T-cell (primary cell): ENCODE measurements around the gene PLAAT3. TPM values are rescaled to one million over a fixed set of nuclear protein-coding genes. Genes with fewer than 3 reads are reported as not detected.
A peak's percentile ranks its signal among the peaks of the same experiment; 100 is the strongest.

Experiments
- ATAC-seq, 4 experiments: fragments of 200-7000 bp in 3 of 4; fragments of 150-1000 bp in 1 of 4; cut with Tn5 transposase; replicated peaks in 1 of 4; 1 replicate in 3 of 4; 2 replicates in 1 of 4; pipeline ENCODE4 v1.10.0; 2021; ENCODE audit warnings: moderate library complexity in 3 of 4, mild to moderate bottlenecking in 2 of 4, moderate number of reproducible peaks in 1 of 4
- CTCF ChIA-PET, 2 donors: fragments of 300-600 bp; sonication (Branson Sonifier 250); formaldehyde crosslinking; loops; one replicate each; lab custom pipeline; 2022; ENCODE audit warnings: antibody characterized with exemption in 2 of 2; lab: Charles Lee
- POLR2A ChIA-PET, 2 donors: fragments of 300-600 bp; sonication (Branson Sonifier 250); formaldehyde crosslinking; loops; one replicate each; lab custom pipeline; 2022; ENCODE audit warnings: antibody characterized with exemption in 2 of 2; lab: Charles Lee
- DNase-seq, 35 experiments: peaks; one replicate each; pipeline versions ENCODE4 v3.0.0 to v3.0.0-alpha.2; 2013 to 2023
- H3K27ac ChIP-seq: one replicate; pipeline ENCODE4 v1.5.1; 2013; ENCODE audit warnings: low read length
- H3K27me3 ChIP-seq, 2 experiments: replicated peaks in 1 of 2; 1 replicate in 1 of 2; 2 replicates in 1 of 2; pipeline versions ENCODE4 v1.6.1 to v1.7.0; 2013; ENCODE audit warnings: low read length in 1 of 2, mixed read lengths in 1 of 2; ENCODE audit not compliant: control insufficient read depth in 2 of 2, insufficient read depth in 2 of 2; ENCODE audit errors: extremely low read depth in 1 of 2
- H3K36me3 ChIP-seq, 2 donors: 1 replicate in 1 of 2; 2 replicates in 1 of 2; pipeline versions ENCODE4 v1.6.1 to v1.7.0; 2013; ENCODE audit warnings: low read length in 1 of 2; ENCODE audit not compliant: control insufficient read depth in 2 of 2, insufficient read depth in 1 of 2; ENCODE audit errors: extremely low read depth in 1 of 2
- H3K4me1 ChIP-seq, 2 experiments: 1 replicate in 1 of 2; 2 replicates in 1 of 2; pipeline versions ENCODE4 v1.6.1 to v1.7.0; 2013; ENCODE audit warnings: low read length in 2 of 2, mixed read lengths in 1 of 2; ENCODE audit not compliant: insufficient read depth in 2 of 2, control insufficient read depth in 1 of 2; ENCODE audit errors: extremely low read depth in 1 of 2
- H3K4me3 ChIP-seq, 2 donors: 1 replicate in 1 of 2; 2 replicates in 1 of 2; pipeline versions ENCODE4 v1.5.1 to v1.7.0; 2013; ENCODE audit warnings: mild to moderate bottlenecking in 2 of 2, low read length in 1 of 2, moderate library complexity in 1 of 2; ENCODE audit not compliant: control insufficient read depth in 1 of 2; ENCODE audit errors: extremely low read depth in 1 of 2
- H3K9me3 ChIP-seq: 2 replicates; pipeline ENCODE4 v1.7.0; 2013
- H3K27ac Mint-ChIP-seq, 2 donors: one replicate each; pipeline ENCODE4 v1.8.0; 2020 to 2021; ENCODE audit warnings: mild to moderate bottlenecking in 2 of 2, mixed read lengths in 2 of 2
- H3K27me3 Mint-ChIP-seq, 2 donors: one replicate each; pipeline ENCODE4 v1.8.0; 2021 to 2022; ENCODE audit warnings: mixed read lengths in 2 of 2
- H3K36me3 Mint-ChIP-seq: one replicate; pipeline ENCODE4 v1.8.0; 2021; ENCODE audit warnings: mixed read lengths
- H3K4me1 Mint-ChIP-seq, 3 donors: one replicate each; pipeline ENCODE4 v1.8.0; 2020 to 2022; ENCODE audit warnings: mixed read lengths in 3 of 3, mild to moderate bottlenecking in 1 of 3
- H3K4me3 Mint-ChIP-seq, 3 donors: one replicate each; pipeline ENCODE4 v1.8.0; 2020 to 2022; ENCODE audit warnings: mild to moderate bottlenecking in 3 of 3, mixed read lengths in 3 of 3, moderate library complexity in 3 of 3
- H3K9me3 Mint-ChIP-seq, 3 donors: one replicate each; pipeline ENCODE4 v1.8.0; 2020 to 2022; ENCODE audit warnings: mixed read lengths in 3 of 3
- WGBS: methylation state at CpG from one replicate; pipeline ENCODE4 v1.1.5; 2013; ENCODE audit warnings: missing lambda C conversion rate; ENCODE audit not compliant: insufficient coverage; 5-methylcytosine and 5-hydroxymethylcytosine counted together
- total RNA-seq, 35 experiments: library from RNA in 6 of 35; stranded (reverse) in 6 of 35; fragments of 120-200 nt in 1 of 35; gene quantifications; one replicate each; pipeline versions ENCODE4 v1.2.1 to v1.2.4 and lab custom pipeline; 2013 to 2026

PLAAT3 gene
- total RNA-seq: 1 to 10 TPM; 3.7 to 10.0 (median 6.0) TPM
- 9.3 TPM for total RNA-seq (2013)
- 0.68 to 9.8 (median 3.6) reads per million in 29 experiments for total RNA-seq (lab: John Stamatoyannopoulos, UW)

DNA sequence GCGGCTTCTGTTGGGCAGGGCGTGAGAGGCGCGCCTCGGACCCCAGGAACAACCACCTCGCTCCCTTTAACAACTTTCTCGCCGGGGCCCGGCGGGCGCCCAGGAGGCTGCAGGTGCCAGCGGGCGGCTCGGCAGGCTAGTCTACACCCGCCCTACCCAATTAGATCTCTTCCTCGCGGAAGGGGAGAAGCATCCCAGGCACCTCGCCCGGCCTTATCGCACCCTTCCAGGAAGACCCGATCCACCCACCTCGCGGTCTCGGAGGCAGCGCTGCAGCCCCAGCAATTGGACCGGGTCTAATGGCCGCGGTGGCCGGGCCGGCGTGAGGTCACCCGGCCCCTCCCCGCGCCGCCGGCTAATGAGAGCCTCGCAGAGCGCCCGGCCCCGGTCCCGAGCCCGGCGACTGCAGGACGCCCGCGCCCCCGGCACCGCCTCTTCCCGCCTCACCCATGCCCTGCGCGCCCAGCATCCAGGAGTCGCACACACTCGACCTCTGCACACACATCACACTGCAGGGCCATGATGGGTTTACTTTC lies at the start of gene PLAAT3:
Gene PLAAT3 (minus strand): TSS at position 298 of the 536 bp plus-strand sequence. CDS start 419 bp downstream, outside the sequence.
- no peaks in the 10 kb centered on the region for H3K9me3 Mint-ChIP-seq
- Histone ChIP-seq H3K4me3 (peak within 1 kb of the TSS; percentile 77 to 91), H3K9me3 (no peaks in the 10 kb centered on the region), H3K36me3 (no peaks in the 10 kb centered on the region), H3K4me1 (peaks cover 0 to 15% of the 10 kb centered on the region in 2 experiments), H3K27ac (peak within 1 kb of the TSS; percentile 57), H3K27me3 (peaks cover 0 to 5% of the 10 kb centered on the region in 2 experiments)
- under 1% methylated on average over 44 of the region's 53 CpGs for WGBS
- H3K27ac Mint-ChIP-seq: peak within 1 kb of the TSS; percentile 27 to 68
- no peaks in the 10 kb centered on the region for H3K27me3 Mint-ChIP-seq
- CTCF ChIA-PET: no interaction called here
- ATAC-seq (peak; percentile 61 to 71 (median 70)), DNase-seq (peak in 23 of 35 experiments; percentile 5 to 39 (median 18))
- no peaks in the 10 kb centered on the region for H3K36me3 Mint-ChIP-seq
- peak within 1 kb of the TSS; percentile 79 to 85 (median 83) for H3K4me3 Mint-ChIP-seq
- H3K4me1 Mint-ChIP-seq: peaks cover 19 to 22% (median 21%) of the 10 kb centered on the region in 3 donors
- POLR2A ChIA-PET: no interaction called here

DNA sequence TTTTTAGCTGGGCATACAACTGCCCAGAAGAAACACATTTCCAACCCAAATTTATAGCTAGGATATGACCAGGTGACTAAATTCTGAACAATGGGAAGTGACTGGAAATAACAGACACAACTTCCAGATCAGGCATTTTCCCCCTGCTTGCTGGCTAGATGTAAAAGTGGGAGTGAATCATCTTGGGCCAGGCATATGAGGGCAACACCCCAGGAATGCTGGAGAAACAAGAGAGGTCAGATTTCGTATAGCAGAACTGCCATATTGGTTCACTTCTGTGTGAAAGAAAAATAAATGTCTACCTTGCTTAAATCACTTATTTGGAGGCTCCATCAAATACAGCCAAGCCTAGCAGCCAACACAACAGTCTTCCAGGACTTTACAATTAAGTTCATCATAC lies 49.6 kb upstream of the PLAAT3 start:
- Histone ChIP-seq H3K4me1 (peaks cover 3 to 22% of the 10 kb centered on the region in 2 experiments), H3K9me3 (no peaks in the 10 kb centered on the region), H3K27ac (no peak overlapping the region), H3K36me3 (peaks cover 0 to 5% of the 10 kb centered on the region in 2 donors), H3K4me3 (no peak overlapping the region), H3K27me3 (no peaks in the 10 kb centered on the region)
- Mint-ChIP-seq H3K9me3 (no peaks in the 10 kb centered on the region), H3K36me3 (peaks cover 10% of the 10 kb centered on the region), H3K4me3 (no peak overlapping the region), H3K4me1 (peaks cover 42 to 67% (median 60%) of the 10 kb centered on the region in 3 donors), H3K27me3 (no peaks in the 10 kb centered on the region), H3K27ac (peak overlapping the region in 1 of 2 donors; percentile 46)
- CTCF ChIA-PET: no interaction called here
- no peak for ATAC-seq
- POLR2A ChIA-PET: interaction anchor here in 1 of 2 donors (0.6 kb wide), 1 partner anchor 34 kb away, joined by 3 read pairs; no protein-coding TSS in a partner anchor
- DNase-seq: no peak
- WGBS: no CpG with 5 or more reads among the region's 1 CpG

DNA sequence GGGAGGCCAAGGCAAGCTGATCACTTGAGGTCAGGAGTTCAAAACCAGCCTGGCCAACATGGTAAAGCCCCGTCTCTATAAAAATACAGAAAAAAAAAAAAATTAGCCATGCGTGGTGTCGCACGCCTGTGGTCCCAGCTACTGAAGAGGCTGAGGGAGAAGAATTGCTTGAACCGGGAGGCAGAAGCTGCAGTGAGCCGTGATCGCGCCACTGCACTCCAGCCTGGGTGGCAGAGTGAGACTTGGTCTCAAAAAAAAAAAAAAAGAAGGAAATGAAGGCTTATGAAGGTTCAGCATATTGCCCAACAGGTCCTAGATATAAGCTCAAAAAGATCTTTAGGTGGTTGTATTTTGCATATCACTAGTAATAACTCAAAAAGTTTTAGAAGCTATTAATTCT lies 46.7 kb upstream of the PLAAT3 start:
- WGBS: 94% methylated on average over 4 of the region's 8 CpGs
- no peaks in the 10 kb centered on the region for H3K27me3 Mint-ChIP-seq
- POLR2A ChIA-PET: interaction anchor here in 1 of 2 donors (0.6 kb wide), 1 partner anchor 174 kb away, joined by 4 read pairs; no protein-coding TSS in a partner anchor

DNA sequence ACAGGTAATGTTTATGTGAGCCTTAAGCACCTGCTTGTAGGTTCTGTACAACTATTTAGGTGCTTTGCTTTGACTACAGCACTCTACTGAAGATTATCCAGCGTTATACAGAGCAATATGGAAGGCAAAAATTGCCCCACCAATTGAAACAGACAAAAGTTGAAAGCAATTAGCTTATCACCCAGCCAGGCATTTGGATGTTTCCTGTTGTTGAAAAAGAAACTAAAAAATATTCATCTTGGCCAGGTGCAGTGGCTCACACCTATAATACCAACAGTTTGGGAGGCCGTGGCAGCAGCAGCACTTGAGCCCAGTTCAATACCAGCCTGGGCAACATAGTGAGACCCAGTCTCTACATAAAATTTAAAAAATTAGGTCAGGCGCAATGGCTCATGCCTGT lies 38.4 kb upstream of the PLAAT3 start:
- no peak overlapping the region for H3K27ac ChIP-seq
- CTCF ChIA-PET: no interaction called here
- H3K4me3 Mint-ChIP-seq: no peak overlapping the region
- ATAC-seq (no peak), DNase-seq (no peak)
- no peaks in the 10 kb centered on the region for H3K9me3 Mint-ChIP-seq
- H3K36me3 ChIP-seq: peaks cover 10 to 40% of the 10 kb centered on the region in 2 donors
- H3K9me3 ChIP-seq: no peaks in the 10 kb centered on the region
- H3K36me3 Mint-ChIP-seq: peaks cover 28% of the 10 kb centered on the region
- H3K4me1 Mint-ChIP-seq: peaks cover 17 to 19% (median 19%) of the 10 kb centered on the region in 3 donors
- H3K27me3 Mint-ChIP-seq: no peaks in the 10 kb centered on the region
- 83% methylated on average over 2 of the region's 3 CpGs for WGBS
- peaks cover 0 to 7% of the 10 kb centered on the region in 2 experiments for H3K4me1 ChIP-seq
- no peaks in the 10 kb centered on the region for H3K27me3 ChIP-seq
- peak overlapping the region; percentile 69 to 71 for H3K27ac Mint-ChIP-seq
- POLR2A ChIA-PET: no interaction called here
- no peak overlapping the region for H3K4me3 ChIP-seq

More for the DNA sequence above, 46.7 kb upstream of the PLAAT3 start:
- no peak for ATAC-seq
- no peak overlapping the region for H3K27ac Mint-ChIP-seq
- no peak overlapping the region for H3K27ac ChIP-seq
- H3K4me3 ChIP-seq: no peak overlapping the region
- CTCF ChIA-PET: interaction anchor here in 1 of 2 donors (0.9 kb wide), 1 partner anchor 182 kb away, joined by 4 read pairs; no protein-coding TSS in a partner anchor
- H3K9me3 Mint-ChIP-seq: no peaks in the 10 kb centered on the region
- H3K27me3 ChIP-seq: no peaks in the 10 kb centered on the region
- no peaks in the 10 kb centered on the region for H3K9me3 ChIP-seq
- no peak overlapping the region for H3K4me3 Mint-ChIP-seq
- no peak for DNase-seq
- H3K36me3 Mint-ChIP-seq: peaks cover 14% of the 10 kb centered on the region
- peaks cover 0 to 6% of the 10 kb centered on the region in 2 donors for H3K36me3 ChIP-seq
- H3K4me1 Mint-ChIP-seq: peaks cover 29 to 52% (median 48%) of the 10 kb centered on the region in 3 donors
- H3K4me1 ChIP-seq: peaks cover 0 to 17% of the 10 kb centered on the region in 2 experiments

DNA sequence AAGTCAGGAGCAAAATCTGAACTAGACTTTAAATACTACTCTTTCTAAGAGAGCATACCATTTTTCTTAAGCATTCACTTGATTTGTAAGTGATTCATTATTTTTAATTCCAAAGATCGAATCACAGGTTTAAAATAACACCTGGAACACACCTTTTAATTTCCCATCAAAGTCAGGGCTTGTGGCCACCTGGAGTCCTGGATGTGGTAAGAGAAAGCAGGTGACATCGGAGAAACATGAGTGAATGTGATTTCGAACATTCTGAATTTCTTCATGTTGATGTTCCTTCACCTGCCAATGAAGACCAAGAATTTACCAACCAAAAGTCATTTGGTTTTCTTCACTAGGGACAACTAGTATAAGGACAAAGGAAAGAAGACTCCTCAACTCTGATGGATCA lies 29.0 kb upstream of the PLAAT3 start:
- H3K36me3 ChIP-seq: peaks cover 0 to 55% of the 10 kb centered on the region in 2 donors
- WGBS: no CpG with 5 or more reads among the region's 3 CpGs

DNA sequence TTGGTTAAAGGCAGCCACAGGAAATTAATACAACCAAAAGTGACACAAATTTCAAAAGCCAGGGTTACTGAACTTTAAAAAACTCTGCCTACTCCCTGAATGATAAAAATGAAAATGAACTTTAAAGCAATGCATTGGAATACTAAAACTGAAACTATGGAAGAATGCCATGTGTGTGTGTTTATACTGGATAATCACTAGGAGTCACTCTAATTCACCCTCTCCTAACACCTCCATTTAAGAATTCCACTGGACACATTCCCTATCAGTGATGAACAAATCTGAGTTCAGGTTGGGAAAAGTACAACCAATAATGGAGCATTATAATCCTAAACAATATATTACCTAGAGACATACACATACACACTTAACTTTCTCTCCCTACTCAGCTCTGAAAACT lies 27.5 kb upstream of the PLAAT3 start:
- Mint-ChIP-seq H3K27me3 (no peaks in the 10 kb centered on the region), H3K27ac (no peak overlapping the region), H3K4me1 (peaks cover 5 to 11% (median 8%) of the 10 kb centered on the region in 3 donors), H3K36me3 (peaks cover 31% of the 10 kb centered on the region), H3K4me3 (no peak overlapping the region), H3K9me3 (no peaks in the 10 kb centered on the region)
- H3K4me1 ChIP-seq: peaks cover 0 to 2% of the 10 kb centered on the region in 2 experiments
- peaks cover 0 to 43% of the 10 kb centered on the region in 2 donors for H3K36me3 ChIP-seq
- ATAC-seq: no peak
- no peak overlapping the region for H3K27ac ChIP-seq
- no peaks in the 10 kb centered on the region for H3K9me3 ChIP-seq
- DNase-seq: no peak
- POLR2A ChIA-PET: no interaction called here
- no peaks in the 10 kb centered on the region for H3K27me3 ChIP-seq
- no peak overlapping the region for H3K4me3 ChIP-seq
- CTCF ChIA-PET: interaction anchor here in 1 of 2 donors (0.7 kb wide), 1 partner anchor 13 kb away, joined by 4 read pairs; no protein-coding TSS in a partner anchor

More for the DNA sequence above, 29.0 kb upstream of the PLAAT3 start:
- peaks cover 42% of the 10 kb centered on the region for H3K36me3 Mint-ChIP-seq
- ChIA-PET CTCF (no interaction called here), POLR2A (no interaction called here)
- H3K9me3 Mint-ChIP-seq: no peaks in the 10 kb centered on the region
- no peak overlapping the region for H3K4me3 ChIP-seq
- H3K4me3 Mint-ChIP-seq: no peak overlapping the region
- H3K27ac Mint-ChIP-seq: peak overlapping the region in 1 of 2 donors; percentile 23
- H3K27ac ChIP-seq: no peak overlapping the region
- no peaks in the 10 kb centered on the region for H3K4me1 ChIP-seq
- no peaks in the 10 kb centered on the region for H3K27me3 ChIP-seq
- no peak for DNase-seq
- H3K27me3 Mint-ChIP-seq: no peaks in the 10 kb centered on the region
- ATAC-seq: no peak
- H3K4me1 Mint-ChIP-seq: peaks cover 0 to 6% (median 4%) of the 10 kb centered on the region in 3 donors
- H3K9me3 ChIP-seq: no peaks in the 10 kb centered on the region
